GM21367 (cell line): ENCODE measurements around the gene HES3.

Experiments used
- ATAC-seq: cut with Tn5 transposase; IDR thresholded peaks from one replicate; pipeline ENCODE4 v1.9.1; 2021; ENCODE audit not compliant: unreplicated experiment

The HES3 gene

GRCh38 chr1:6243993-6244392 lies at the start of gene HES3:
HES3 (plus strand) TSS chr1:6244179; CDS start chr1:6244366, 187 bp downstream.
- no peak for ATAC-seq

GRCh38 chr1:6197746-6198427 lies 46.1 kb upstream of the HES3 start:
- no peak for ATAC-seq

GRCh38 chr1:6198646-6199297 lies 45.2 kb upstream of the HES3 start:
- ATAC-seq: no peak

GRCh38 chr1:6199298-6200187 lies 44.4 kb upstream of the HES3 start, which contains the start of gene RPL22:
RPL22 (minus strand) TSS chr1:6199595; CDS start chr1:6199573, 22 bp downstream.
- peak; percentile 92 for ATAC-seq

GRCh38 chr1:6200188-6200809 lies 43.7 kb upstream of the HES3 start:
- ATAC-seq: no peak

GRCh38 chr1:6202256-6202655 lies 41.7 kb upstream of the HES3 start:
- no peak for ATAC-seq

- no peak for ATAC-seq
Observed at GRCh38 chr1:6205849-6206519, 38.0 kb upstream of the HES3 start, which contains the start of gene RNF207. RNF207 (plus strand) TSS chr1:6206119; CDS start chr1:6206536, 417 bp downstream.

GRCh38 chr1:6206520-6206855 lies 37.5 kb upstream of the HES3 start:
- ATAC-seq: no peak

- no peak for ATAC-seq
Observed at GRCh38 chr1:6207075-6207885, 36.7 kb upstream of the HES3 start.

GRCh38 chr1:6207921-6208320 lies 36.1 kb upstream of the HES3 start:
- ATAC-seq: no peak

GRCh38 chr1:6208723-6209660 lies 35.0 kb upstream of the HES3 start:
- no peak for ATAC-seq

- ATAC-seq: no peak
Observed at GRCh38 chr1:6209661-6210580, 34.1 kb upstream of the HES3 start.

GRCh38 chr1:6210591-6211355 lies 33.2 kb upstream of the HES3 start:
- no peak for ATAC-seq

- no peak for ATAC-seq
Observed at GRCh38 chr1:6211731-6212130, 32.2 kb upstream of the HES3 start.

- no peak for ATAC-seq
Observed at GRCh38 chr1:6212193-6212959, 31.6 kb upstream of the HES3 start.
